ENCODE data around the gene TXNL4B. TPM values are rescaled to one million over a fixed set of nuclear protein-coding genes. Genes with fewer than 3 reads are reported as not detected.

TXNL4B gene
- polyA plus RNA-seq, 3 donors = 6.4 to 10.9 (median 7.0) TPM

DNA sequence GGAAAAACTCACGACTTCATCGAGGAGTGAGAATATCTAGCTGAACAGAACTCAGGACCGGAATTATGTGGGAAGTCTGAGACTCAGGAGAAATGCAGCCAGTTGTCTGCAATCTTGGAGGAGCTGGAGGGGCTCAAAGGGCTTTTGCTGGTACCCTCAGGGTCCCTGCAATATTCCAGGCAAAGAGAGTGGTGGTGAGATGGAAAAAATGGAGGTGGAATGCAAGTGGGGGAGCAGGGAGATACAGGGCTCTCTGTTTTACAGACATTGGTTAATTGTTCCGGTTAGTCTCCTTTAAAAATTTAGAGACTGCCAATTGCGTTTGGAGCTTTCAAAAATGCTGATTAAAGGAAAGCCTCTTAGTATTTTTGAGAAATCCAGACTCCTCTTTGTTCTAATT lies 57.3 kb downstream of the TXNL4B start:
- Histone ChIP-seq H2AFZ (ENCODE audit: insufficient read depth, low read depth, low read length, poor library complexity, severe bottlenecking) (no peak overlapping the region), H3K27me3 (ENCODE audit: control insufficient read depth in 2 of 2, insufficient read depth in 2 of 2, low read length in 2 of 2) (no peaks in the 10 kb centered on the region), H3K9me3 (replicated peaks in 1 of 2; ENCODE audit: control insufficient read depth in 1 of 2, insufficient read depth in 1 of 2, low read length in 2 of 2) (no peaks in the 10 kb centered on the region), H4K20me1 (ENCODE audit: insufficient read depth, low read length) (no peaks in the 10 kb centered on the region), H3K4me3 (replicated peaks in 1 of 3; ENCODE audit: low read depth in 2 of 3, low read length in 3 of 3) (no peak overlapping the region), H3K27ac (ENCODE audit: low read depth in 1 of 2, low read length in 2 of 2) (no peak overlapping the region), H3K79me2 (ENCODE audit: insufficient read depth, low read length) (no peaks in the 10 kb centered on the region), H3K4me2 (replicated peaks; ENCODE audit: extremely low read depth, low read length, poor library complexity, severe bottlenecking) (no peak overlapping the region), H3K9ac (ENCODE audit: insufficient read depth, low read length, poor library complexity, severe bottlenecking) (no peak overlapping the region), H3K36me3 (replicated peaks in 1 of 2; ENCODE audit: control insufficient read depth in 1 of 2, insufficient read depth in 2 of 2, low read length in 2 of 2) (no peaks in the 10 kb centered on the region), H3K4me1 (ENCODE audit: control insufficient read depth in 1 of 2, insufficient read depth in 2 of 2, low read length in 2 of 2) (no peaks in the 10 kb centered on the region)
- Mint-ChIP-seq H3K27ac (no peak overlapping the region), H3K4me1 (no peaks in the 10 kb centered on the region), H3K4me3 (no peak overlapping the region), H3K27me3 (ENCODE audit: low read depth in 3 of 3) (peaks cover 0 to 6% (median 0%) of the 10 kb centered on the region in 3 donors), H3K9me3 (peaks cover 0 to 4% (median 0%) of the 10 kb centered on the region in 7 donors), H3K36me3 (peaks cover 11 to 12% of the 10 kb centered on the region in 2 donors)
- 100% methylated on average over 1 of the region's 5 CpGs for WGBS (ENCODE audit: insufficient coverage)
- TF ChIP-seq CTCF (IDR thresholded peaks at IDR 0.05) = no peak
- no peak for DNase-seq
- intact Hi-C loops (cut with micrococcal nuclease) = no loop called here

Other genes with a start within 250 kb of the TXNL4B start
- gene ATXN1L, start 247.6 kb downstream of the TXNL4B start, polyA plus RNA-seq = 10 to 100 TPM in 2 of 3 donors, 1 to 10 TPM in 1; 6.7 to 27.9 (median 10.0) TPM
- 1 to 10 TPM; 3.1 to 5.4 (median 4.9) TPM for gene ZNF821, start 209.4 kb downstream of the TXNL4B start, polyA plus RNA-seq
- gene IST1, start 198.1 kb downstream of the TXNL4B start, polyA plus RNA-seq = 100 to 1,000 TPM in 2 of 3 donors, 10 to 100 TPM in 1; 81.3 to 233 (median 102) TPM
- gene PKD1L3, start 93.2 kb downstream of the TXNL4B start, polyA plus RNA-seq = under 1 TPM in 1 of 3 donors, not detected in 2; 0.03 TPM
- 1 to 10 TPM; 2.2 to 3.8 (median 2.4) TPM for gene DHODH, start 84.9 kb downstream of the TXNL4B start, polyA plus RNA-seq
- gene HP, start 39.1 kb downstream of the TXNL4B start, polyA plus RNA-seq = 10 to 100 TPM in 2 of 3 donors, 1 to 10 TPM in 1; 9.3 to 59.4 (median 47.8) TPM
- gene HPR, start 30.4 kb downstream of the TXNL4B start, polyA plus RNA-seq = not detected
- 10 to 100 TPM in 2 of 3 donors, 1 to 10 TPM in 1; 9.1 to 91.5 (median 19.2) TPM for gene DHX38, start 227 bp upstream of the TXNL4B start, polyA plus RNA-seq
- under 1 TPM; 0.15 to 0.87 (median 0.18) TPM for gene PMFBP1, start 78.5 kb upstream of the TXNL4B start, polyA plus RNA-seq

Measured in CD14-positive monocyte (primary cell).